ENCODE data around the gene CHRDL2.

GRCh38 chr11:74697722-74698121 is 33.5 kb downstream of the CHRDL2 start:
- TF ChIP-seq MXI1 (IDR thresholded peaks at IDR 0.05; ENCODE audit: borderline replicate concordance, low read depth, low read length), result no peak
- no peak for TF ChIP-seq CTCF (conservative IDR thresholded peaks at IDR 0.05; ENCODE audit: low read depth, low read length)
- no peak for TF ChIP-seq CHD1 (IDR thresholded peaks at IDR 0.05; ENCODE audit: low read depth, low read length)
- no peak for TF ChIP-seq RAD21 (IDR thresholded peaks at IDR 0.05; ENCODE audit: low read length)
- TF ChIP-seq BHLHE40 (IDR thresholded peaks at IDR 0.05; ENCODE audit: low read depth, low read length), result no peak
- no peak for TF ChIP-seq POLR2A (IDR thresholded peaks at IDR 0.05; ENCODE audit: low read depth, low read length)
- TF ChIP-seq ELK1 (IDR thresholded peaks at IDR 0.05; ENCODE audit: borderline replicate concordance, low read depth, low read length), result no peak
- TF ChIP-seq USF2 (IDR thresholded peaks at IDR 0.05; ENCODE audit: low read depth, low read length), result no peak
- no peak for TF ChIP-seq MAZ (IDR thresholded peaks at IDR 0.05; ENCODE audit: borderline replicate concordance, low read depth, low read length)
- TF ChIP-seq CEBPB (IDR thresholded peaks at IDR 0.05; ENCODE audit: low read depth, low read length), result no peak
